Lung (tissue), 12 donors: Measurements from ENCODE around the gene GLIS2. TPM values are rescaled to one million over a fixed set of nuclear protein-coding genes. Genes with fewer than 3 reads are reported as not detected.

Source experiments
- ATAC-seq: fragments of 200-7000 bp; cut with Tn5 transposase; one replicate; pipeline ENCODE4 v1.9.1; 2020; ENCODE audit warnings: moderate number of reproducible peaks; ENCODE audit not compliant: insufficient read depth, low FRiP score
- DNase-seq, 3 donors: peaks; one replicate each; pipeline ENCODE4 v3.0.0-alpha.2; 2013 to 2017
- H3K27ac ChIP-seq, 2 donors: one replicate each; pipeline ENCODE4 v1.5.1; 2013; ENCODE audit warnings: mild to moderate bottlenecking in 2 of 2, moderate library complexity in 2 of 2, control low read depth in 1 of 2, inconsistent platforms in 1 of 2, low read depth in 1 of 2, low read length in 1 of 2
- H3K27me3 ChIP-seq, 3 donors: one replicate each; pipeline ENCODE4 v1.5.1; 2013; ENCODE audit warnings: low read length in 2 of 3; ENCODE audit not compliant: control insufficient read depth in 3 of 3, insufficient read depth in 3 of 3
- H3K36me3 ChIP-seq, 4 donors: one replicate each; pipeline ENCODE4 v1.5.1; 2013; ENCODE audit warnings: low read length in 4 of 4, mild to moderate bottlenecking in 1 of 4, moderate library complexity in 1 of 4; ENCODE audit not compliant: control insufficient read depth in 4 of 4, insufficient read depth in 4 of 4
- H3K4me1 ChIP-seq, 5 donors: one replicate each; pipeline ENCODE4 v1.5.1; 2013; ENCODE audit warnings: low read length in 5 of 5, mild to moderate bottlenecking in 2 of 5, moderate library complexity in 1 of 5; ENCODE audit not compliant: control insufficient read depth in 5 of 5, insufficient read depth in 5 of 5
- H3K4me3 ChIP-seq: one replicate; pipeline ENCODE4 v1.5.1; 2013; ENCODE audit warnings: mild to moderate bottlenecking, control low read depth, moderate library complexity
- H3K9ac ChIP-seq, 2 donors: one replicate each; pipeline ENCODE4 v1.5.1; 2013; ENCODE audit warnings: low read length in 2 of 2, control low read depth in 1 of 2; ENCODE audit not compliant: insufficient read depth in 1 of 2
- H3K9me3 ChIP-seq, 4 donors: one replicate each; pipeline ENCODE4 v1.5.1; 2013; ENCODE audit warnings: low read length in 3 of 4, mild to moderate bottlenecking in 1 of 4, moderate library complexity in 1 of 4; ENCODE audit not compliant: control insufficient read depth in 4 of 4, insufficient read depth in 3 of 4
- CTCF ChIP-seq: IDR thresholded peaks from 2 replicates; pipeline ENCODE4 v1.5.1; 2012; ENCODE audit warnings: mild to moderate bottlenecking; ENCODE audit errors: control extremely low read depth, extremely low read depth
- WGBS, 2 donors: extraction: QIAGEN DNeasy Blood & Tissue Kit; methylation state at CpG; one replicate each; pipeline ENCODE4 v1.1.7; 2013; 5-methylcytosine and 5-hydroxymethylcytosine counted together
- polyA plus RNA-seq, 2 donors: library from polyadenylated mRNA; stranded (reverse); fragments of 200-250 nt; gene quantifications; one replicate each; pipeline ENCODE4 v1.2.1, GENCODE V29; 2013
- total RNA-seq, 2 donors: library from RNA; depleted of rRNA in 1 of 2; stranded (reverse); fragments of >200 nt in 1 of 2; gene quantifications; one replicate each; pipeline ENCODE4 v1.2.1, GENCODE V29; 2014 to 2021
- donor health status: control.
- donor health status: control.
- donor health status: Bipolar disorder and iron deficiency.
- donor health status: healthy.
- donor health status: DM: yes; HTN: yes; CAD: no.

The GLIS2 gene
- total and polyA plus RNA-seq, 4 donors = 8.8 to 25.5 (median 14.9) TPM

- Histone ChIP-seq H3K36me3 (peaks cover 0 to 44% (median 1%) of the 10 kb centered on the region in 4 donors), H3K4me3 (no peak overlapping the region), H3K27ac (no peak overlapping the region), H3K27me3 (no peaks in the 10 kb centered on the region), H3K9ac (no peak overlapping the region), H3K9me3 (no peaks in the 10 kb centered on the region), H3K4me1 (peaks cover 0 to 6% (median 0%) of the 10 kb centered on the region in 5 donors)
- no peak for TF ChIP-seq CTCF
- WGBS, 2 donors = 91 to 93% methylated on average over 34 to 37 of the region's 37 CpGs
- no peak for ATAC-seq
- no peak for DNase-seq
Measured at GRCh38 chr16:4364196-4365013, 48.5 kb downstream of the GLIS2 start.

- TF ChIP-seq CTCF = no peak
- 95 to 97% methylated on average over 10 of the region's 10 CpGs for WGBS, 2 donors
- Histone ChIP-seq H3K27me3 (no peaks in the 10 kb centered on the region), H3K4me1 (peaks cover 0 to 12% (median 2%) of the 10 kb centered on the region in 5 donors), H3K4me3 (no peak overlapping the region), H3K9me3 (no peaks in the 10 kb centered on the region), H3K36me3 (peaks cover 0 to 43% (median 1%) of the 10 kb centered on the region in 4 donors), H3K27ac (no peak overlapping the region), H3K9ac (no peak overlapping the region)
- ATAC-seq (no peak), DNase-seq (no peak)
Measured at GRCh38 chr16:4365014-4365406, 49.1 kb downstream of the GLIS2 start.

GRCh38 chr16:4365615-4366014 is 49.7 kb downstream of the GLIS2 start:
- Histone ChIP-seq H3K9me3 (no peaks in the 10 kb centered on the region), H3K4me1 (peaks cover 0 to 13% (median 7%) of the 10 kb centered on the region in 5 donors), H3K36me3 (peaks cover 0 to 37% (median 1%) of the 10 kb centered on the region in 4 donors), H3K4me3 (no peak overlapping the region), H3K27ac (no peak overlapping the region), H3K27me3 (no peaks in the 10 kb centered on the region), H3K9ac (no peak overlapping the region)
- DNase-seq = no peak
- WGBS, 2 donors = 96 to 98% methylated on average over 12 of the region's 12 CpGs
- ATAC-seq = no peak
- TF ChIP-seq CTCF = no peak

- no peak for ATAC-seq
- no peaks in the 10 kb centered on the region for H3K9me3 ChIP-seq
- H3K27me3 ChIP-seq = no peaks in the 10 kb centered on the region
- no peak overlapping the region for H3K27ac ChIP-seq
- no peak for TF ChIP-seq CTCF
- no peak for DNase-seq
- H3K4me1 ChIP-seq = peaks cover 0 to 17% (median 9%) of the 10 kb centered on the region in 5 donors
- WGBS, 2 donors = 96 to 97% methylated on average over 13 of the region's 13 CpGs
- no peak overlapping the region for H3K4me3 ChIP-seq
- no peak overlapping the region for H3K9ac ChIP-seq
- H3K36me3 ChIP-seq = peaks cover 0 to 33% (median 1%) of the 10 kb centered on the region in 4 donors
Measured at GRCh38 chr16:4366016-4366415, 50.1 kb downstream of the GLIS2 start.
